ENCODE results near the gene INSR.

The INSR gene

DNA sequence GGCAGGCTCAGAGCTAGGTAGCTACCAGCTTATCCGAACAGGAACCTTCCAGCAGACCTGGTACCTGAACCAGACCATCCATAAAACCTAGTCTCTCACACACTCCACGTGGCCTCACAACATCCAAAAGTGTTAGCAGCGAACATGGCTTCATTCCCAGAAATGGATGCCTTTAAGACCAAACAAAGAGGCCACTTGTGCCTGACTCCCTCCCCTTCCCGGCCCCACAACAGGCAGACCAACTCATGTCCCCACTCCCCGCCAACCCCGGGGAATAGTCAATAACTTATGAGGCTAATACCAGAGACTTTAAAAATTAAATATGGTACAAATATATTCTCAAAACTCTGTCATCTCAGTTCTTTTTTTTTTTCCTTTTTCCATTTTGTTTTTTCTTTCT, 178.5 kb downstream of the INSR start:
- Histone ChIP-seq H3K9me3 (no peaks in the 10 kb centered on the region), H3K36me3 (peaks cover 41% of the 10 kb centered on the region), H3K4me1 (ENCODE audit: control insufficient read depth in 1 of 2, insufficient read depth in 1 of 2, low read depth in 1 of 2, low read length in 1 of 2) (no peaks in the 10 kb centered on the region), H3K27ac (no peak overlapping the region), H3K27me3 (no peaks in the 10 kb centered on the region), H3K4me3 (ENCODE audit: low read depth in 1 of 2, low read length in 1 of 2) (no peak overlapping the region)
- TF ChIP-seq, protein P1, sequence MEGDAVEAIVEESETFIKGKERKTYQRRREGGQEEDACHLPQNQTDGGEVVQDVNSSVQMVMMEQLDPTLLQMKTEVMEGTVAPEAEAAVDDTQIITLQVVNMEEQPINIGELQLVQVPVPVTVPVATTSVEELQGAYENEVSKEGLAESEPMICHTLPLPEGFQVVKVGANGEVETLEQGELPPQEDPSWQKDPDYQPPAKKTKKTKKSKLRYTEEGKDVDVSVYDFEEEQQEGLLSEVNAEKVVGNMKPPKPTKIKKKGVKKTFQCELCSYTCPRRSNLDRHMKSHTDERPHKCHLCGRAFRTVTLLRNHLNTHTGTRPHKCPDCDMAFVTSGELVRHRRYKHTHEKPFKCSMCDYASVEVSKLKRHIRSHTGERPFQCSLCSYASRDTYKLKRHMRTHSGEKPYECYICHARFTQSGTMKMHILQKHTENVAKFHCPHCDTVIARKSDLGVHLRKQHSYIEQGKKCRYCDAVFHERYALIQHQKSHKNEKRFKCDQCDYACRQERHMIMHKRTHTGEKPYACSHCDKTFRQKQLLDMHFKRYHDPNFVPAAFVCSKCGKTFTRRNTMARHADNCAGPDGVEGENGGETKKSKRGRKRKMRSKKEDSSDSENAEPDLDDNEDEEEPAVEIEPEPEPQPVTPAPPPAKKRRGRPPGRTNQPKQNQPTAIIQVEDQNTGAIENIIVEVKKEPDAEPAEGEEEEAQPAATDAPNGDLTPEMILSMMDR (IDR thresholded peaks at IDR 0.05): no peak

DNA sequence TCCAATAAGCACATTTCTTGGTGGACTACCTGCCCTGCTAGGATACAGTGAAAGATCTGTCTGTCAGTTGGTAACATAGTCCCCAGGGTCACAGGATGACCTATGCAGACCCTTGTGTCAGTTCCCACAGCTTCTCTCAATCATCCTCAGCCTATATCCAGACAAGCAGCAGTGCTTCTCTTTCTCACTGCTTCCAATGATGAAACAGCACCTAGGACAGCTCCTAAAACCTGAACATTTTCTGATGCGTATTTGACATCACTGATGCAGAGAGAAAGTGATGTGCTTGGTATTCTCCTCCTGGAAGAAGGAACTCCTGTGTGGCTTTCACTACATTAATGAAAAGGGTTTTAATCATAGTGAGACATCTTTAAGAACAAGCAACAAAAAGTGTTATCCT, 181.0 kb downstream of the INSR start:
- Histone ChIP-seq H3K4me1 (ENCODE audit: control insufficient read depth in 1 of 2, insufficient read depth in 1 of 2, low read depth in 1 of 2, low read length in 1 of 2) (no peaks in the 10 kb centered on the region), H3K27me3 (no peaks in the 10 kb centered on the region), H3K27ac (no peak overlapping the region), H3K36me3 (peaks cover 23% of the 10 kb centered on the region), H3K9me3 (no peaks in the 10 kb centered on the region), H3K4me3 (ENCODE audit: low read depth in 1 of 2, low read length in 1 of 2) (no peak overlapping the region)
- TF ChIP-seq, protein P1 (IDR thresholded peaks at IDR 0.05): no peak

DNA sequence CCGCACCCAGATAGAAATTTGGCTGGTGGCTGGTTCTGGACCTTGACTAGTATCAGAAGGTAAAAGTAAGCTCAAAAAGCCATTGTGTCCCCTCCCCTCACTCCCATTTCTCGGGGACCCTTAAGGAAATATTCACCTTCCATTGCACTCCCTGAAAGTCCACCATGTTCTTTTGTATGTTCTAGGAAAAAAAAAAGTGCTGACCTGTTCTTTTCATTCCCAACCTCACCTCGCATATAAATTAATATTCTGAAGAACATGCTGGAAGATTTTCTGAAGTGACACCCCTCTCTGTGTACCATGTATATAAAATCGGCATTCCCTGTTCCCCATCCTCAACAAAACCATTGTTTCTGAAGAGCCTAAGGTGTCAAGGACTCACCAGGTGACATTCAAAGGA, 181.5 kb downstream of the INSR start:
- Histone ChIP-seq H3K27ac (no peak overlapping the region), H3K36me3 (peaks cover 17% of the 10 kb centered on the region), H3K9me3 (no peaks in the 10 kb centered on the region), H3K27me3 (no peaks in the 10 kb centered on the region), H3K4me1 (ENCODE audit: control insufficient read depth in 1 of 2, insufficient read depth in 1 of 2, low read depth in 1 of 2, low read length in 1 of 2) (no peaks in the 10 kb centered on the region), H3K4me3 (ENCODE audit: low read depth in 1 of 2, low read length in 1 of 2) (no peak overlapping the region)
- TF ChIP-seq, protein P1 (IDR thresholded peaks at IDR 0.05): no peak

DNA sequence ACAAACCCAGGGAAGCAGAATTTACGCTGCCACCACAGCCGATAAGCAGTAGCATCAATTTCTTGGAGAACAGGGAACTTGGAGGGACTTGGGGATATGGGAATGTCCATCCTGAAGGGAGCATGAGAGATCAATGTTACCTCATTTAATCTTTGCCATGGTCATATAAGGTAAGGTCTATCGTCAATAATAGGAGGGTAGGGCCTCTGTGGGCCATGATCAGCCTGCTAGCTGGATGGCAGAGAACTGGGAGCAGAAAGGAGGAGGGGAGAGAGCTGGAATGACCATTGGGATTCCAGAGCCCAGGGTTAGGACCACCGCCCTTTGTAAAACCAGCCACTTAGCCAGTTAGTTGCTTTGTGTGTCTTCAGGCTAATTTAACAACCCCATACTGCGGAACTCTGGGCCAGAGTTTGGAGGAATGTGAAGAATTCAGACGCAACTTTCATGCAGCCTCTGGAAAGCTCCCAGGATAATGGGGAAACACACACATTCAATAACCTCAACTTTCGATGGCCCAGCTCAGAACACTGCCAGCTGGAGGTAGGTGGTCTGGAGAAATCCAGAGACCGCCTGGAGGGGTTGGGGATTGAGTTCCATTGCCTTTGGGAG, 184.4 kb downstream of the INSR start:
- H3K27me3 ChIP-seq: no peaks in the 10 kb centered on the region

DNA sequence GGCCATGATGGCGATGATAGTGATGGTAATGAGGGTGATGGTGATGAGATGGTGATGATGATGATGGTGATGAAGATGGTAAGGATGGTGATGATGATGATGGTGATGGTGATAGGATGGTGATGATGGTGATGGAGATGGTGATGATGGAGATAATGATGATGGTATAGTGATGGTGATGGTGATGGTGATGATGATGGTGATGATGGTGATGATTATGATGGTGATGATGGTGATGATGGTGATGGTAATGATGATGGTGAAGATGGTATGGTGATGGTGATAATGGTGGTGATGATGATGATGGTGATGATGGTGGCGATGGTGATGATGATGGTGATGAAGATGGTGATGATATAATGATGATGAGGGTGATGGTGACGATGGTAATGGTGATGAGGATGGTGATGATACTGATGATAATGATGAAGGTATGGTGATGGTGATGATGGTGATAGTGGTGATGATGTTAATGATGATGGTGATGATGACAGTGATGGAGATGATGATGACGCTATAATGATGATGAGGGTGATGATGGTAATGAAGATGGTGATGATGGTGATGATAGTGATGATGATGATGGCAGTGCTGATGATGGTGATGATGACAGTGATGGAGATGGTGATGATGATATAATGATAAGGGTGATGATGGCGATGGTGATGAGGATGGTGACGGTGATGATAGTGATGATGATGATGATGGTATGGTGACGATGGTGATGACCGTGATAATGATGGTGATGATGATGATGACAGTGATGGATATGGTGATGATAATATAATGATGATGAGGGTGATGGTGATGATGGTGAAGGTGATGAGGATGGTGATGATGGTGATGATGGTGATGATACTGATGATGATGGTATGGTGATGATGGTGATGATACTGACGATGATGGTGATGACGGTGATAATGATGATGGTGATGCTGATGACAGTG, 187.2 kb downstream of the INSR start:
- TF ChIP-seq, protein P1 (IDR thresholded peaks at IDR 0.05): no peak
- H3K4me1 ChIP-seq (ENCODE audit: control insufficient read depth in 1 of 2, insufficient read depth in 1 of 2, low read depth in 1 of 2, low read length in 1 of 2): no peaks in the 10 kb centered on the region
- no peaks in the 10 kb centered on the region for H3K36me3 ChIP-seq
- no peak overlapping the region for H3K27ac ChIP-seq
- H3K4me3 ChIP-seq (ENCODE audit: low read depth in 1 of 2, low read length in 1 of 2): no peak overlapping the region
- H3K9me3 ChIP-seq: no peaks in the 10 kb centered on the region
- H3K27me3 ChIP-seq: no peaks in the 10 kb centered on the region

More for the DNA sequence above, 184.4 kb downstream of the INSR start:
- no peaks in the 10 kb centered on the region for H3K9me3 ChIP-seq
- H3K27ac ChIP-seq: no peak overlapping the region
- no peak overlapping the region for H3K4me3 ChIP-seq (ENCODE audit: low read depth in 1 of 2, low read length in 1 of 2)
- H3K4me1 ChIP-seq (ENCODE audit: control insufficient read depth in 1 of 2, insufficient read depth in 1 of 2, low read depth in 1 of 2, low read length in 1 of 2): no peaks in the 10 kb centered on the region
- no peaks in the 10 kb centered on the region for H3K36me3 ChIP-seq
- TF ChIP-seq, protein P1 (IDR thresholded peaks at IDR 0.05): no peak
